Effector memory CD8-positive, alpha-beta T cell (primary cell): Measurements from ENCODE around the gene SMAD5.

Experiments
- ATAC-seq: fragments of 150-1000 bp; cut with Tn5 transposase; replicated peaks from 2 replicates; pipeline ENCODE4 v1.10.0; 2021; ENCODE audit warnings: mild to moderate bottlenecking, moderate library complexity
- DNase-seq, 3 experiments: peaks; one replicate each; pipeline ENCODE4 v3.0.0; 2021
- H3K27ac Mint-ChIP-seq, 2 donors: one replicate each; pipeline ENCODE4 v1.8.0; 2022; ENCODE audit warnings: mild to moderate bottlenecking in 2 of 2, mixed read lengths in 2 of 2, moderate library complexity in 2 of 2
- H3K27me3 Mint-ChIP-seq, 2 donors: one replicate each; pipeline ENCODE4 v1.8.0; 2022; ENCODE audit warnings: mixed read lengths in 2 of 2
- H3K36me3 Mint-ChIP-seq: one replicate; pipeline ENCODE4 v1.8.0; 2022; ENCODE audit warnings: mild to moderate bottlenecking, moderate library complexity, mixed read lengths; ENCODE audit not compliant: insufficient read depth
- H3K4me1 Mint-ChIP-seq, 2 donors: one replicate each; pipeline ENCODE4 v1.8.0; 2022; ENCODE audit warnings: low read depth in 2 of 2, mixed read lengths in 2 of 2
- H3K4me3 Mint-ChIP-seq, 2 donors: one replicate each; pipeline ENCODE4 v1.8.0; 2022; ENCODE audit warnings: mild to moderate bottlenecking in 2 of 2, mixed read lengths in 2 of 2, moderate library complexity in 2 of 2
- H3K9me3 Mint-ChIP-seq, 2 donors: one replicate each; pipeline ENCODE4 v1.8.0; 2022; ENCODE audit warnings: mixed read lengths in 2 of 2

The SMAD5 gene

DNA sequence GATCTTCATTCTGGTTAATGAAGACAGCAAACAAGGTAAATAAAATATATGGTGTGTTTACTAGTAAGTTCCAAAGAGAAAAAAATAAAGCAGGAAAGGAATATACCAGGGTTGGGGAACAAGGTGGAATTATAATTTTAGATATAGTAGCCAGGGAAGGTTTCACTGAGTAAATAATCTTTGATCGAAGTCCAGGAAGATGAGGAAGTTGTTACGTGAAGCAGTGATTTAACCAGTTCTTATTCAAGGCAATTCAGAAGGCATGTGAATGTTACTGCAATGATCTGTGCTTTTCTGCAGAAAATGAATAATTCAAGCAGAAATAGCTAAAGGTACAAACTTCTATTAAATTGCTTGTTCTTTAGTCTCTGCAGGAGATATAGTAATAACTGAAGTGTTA, 54.2 kb downstream of the SMAD5 start:
- H3K36me3 Mint-ChIP-seq, result peaks cover 3% of the 10 kb centered on the region
- H3K4me3 Mint-ChIP-seq, result no peak overlapping the region
- peaks cover 6 to 14% of the 10 kb centered on the region in 2 donors for H3K27me3 Mint-ChIP-seq
- DNase-seq (no peak), ATAC-seq (no peak)
- H3K27ac Mint-ChIP-seq, result no peak overlapping the region
- H3K4me1 Mint-ChIP-seq, result peaks cover 0 to 4% of the 10 kb centered on the region in 2 donors
- H3K9me3 Mint-ChIP-seq, result no peaks in the 10 kb centered on the region

- Mint-ChIP-seq H3K4me3 (no peak overlapping the region), H3K4me1 (peaks cover 0 to 5% of the 10 kb centered on the region in 2 donors), H3K27me3 (peaks cover 11 to 30% of the 10 kb centered on the region in 2 donors), H3K9me3 (no peaks in the 10 kb centered on the region), H3K36me3 (peaks cover 3% of the 10 kb centered on the region), H3K27ac (no peak overlapping the region)
- DNase-seq (no peak), ATAC-seq (no peak)
Observed at GRCh38 chr5:136188859-136189258, 56.2 kb downstream of the SMAD5 start.

GRCh38 chr5:136190091-136190720, 57.6 kb downstream of the SMAD5 start:
- Mint-ChIP-seq H3K27ac (no peak overlapping the region), H3K9me3 (no peaks in the 10 kb centered on the region), H3K36me3 (peaks cover 3% of the 10 kb centered on the region), H3K4me3 (no peak overlapping the region), H3K4me1 (peaks cover 0 to 5% of the 10 kb centered on the region in 2 donors), H3K27me3 (peaks cover 23 to 43% of the 10 kb centered on the region in 2 donors)
- no peak for DNase-seq
- no peak for ATAC-seq

DNA sequence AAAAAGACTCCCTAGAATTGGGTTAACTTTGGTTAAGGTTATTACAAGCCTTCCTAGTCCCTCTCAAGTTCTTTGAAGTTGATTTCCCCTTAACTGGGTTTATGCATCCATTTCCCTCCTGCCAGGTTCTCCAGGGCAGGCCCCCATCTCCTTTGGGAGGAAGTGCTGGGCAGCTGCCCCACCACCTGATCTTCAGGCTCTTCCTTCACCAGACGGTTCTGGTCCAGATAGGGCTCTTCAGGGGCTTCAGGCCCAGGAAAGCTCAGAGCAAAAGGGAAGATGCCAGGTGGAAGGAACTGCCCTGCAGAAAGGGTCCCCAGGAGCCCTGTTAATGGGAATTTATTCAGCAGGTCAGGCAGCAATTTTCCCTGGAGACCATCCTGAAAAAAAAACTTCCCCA, 58.3 kb downstream of the SMAD5 start:
- no peak overlapping the region for H3K4me3 Mint-ChIP-seq
- H3K27ac Mint-ChIP-seq, result no peak overlapping the region
- ATAC-seq (no peak), DNase-seq (no peak)
- H3K27me3 Mint-ChIP-seq, result peaks cover 30 to 50% of the 10 kb centered on the region in 2 donors
- H3K4me1 Mint-ChIP-seq, result peaks cover 0 to 5% of the 10 kb centered on the region in 2 donors
- peaks cover 3% of the 10 kb centered on the region for H3K36me3 Mint-ChIP-seq
- H3K9me3 Mint-ChIP-seq, result no peaks in the 10 kb centered on the region

DNA sequence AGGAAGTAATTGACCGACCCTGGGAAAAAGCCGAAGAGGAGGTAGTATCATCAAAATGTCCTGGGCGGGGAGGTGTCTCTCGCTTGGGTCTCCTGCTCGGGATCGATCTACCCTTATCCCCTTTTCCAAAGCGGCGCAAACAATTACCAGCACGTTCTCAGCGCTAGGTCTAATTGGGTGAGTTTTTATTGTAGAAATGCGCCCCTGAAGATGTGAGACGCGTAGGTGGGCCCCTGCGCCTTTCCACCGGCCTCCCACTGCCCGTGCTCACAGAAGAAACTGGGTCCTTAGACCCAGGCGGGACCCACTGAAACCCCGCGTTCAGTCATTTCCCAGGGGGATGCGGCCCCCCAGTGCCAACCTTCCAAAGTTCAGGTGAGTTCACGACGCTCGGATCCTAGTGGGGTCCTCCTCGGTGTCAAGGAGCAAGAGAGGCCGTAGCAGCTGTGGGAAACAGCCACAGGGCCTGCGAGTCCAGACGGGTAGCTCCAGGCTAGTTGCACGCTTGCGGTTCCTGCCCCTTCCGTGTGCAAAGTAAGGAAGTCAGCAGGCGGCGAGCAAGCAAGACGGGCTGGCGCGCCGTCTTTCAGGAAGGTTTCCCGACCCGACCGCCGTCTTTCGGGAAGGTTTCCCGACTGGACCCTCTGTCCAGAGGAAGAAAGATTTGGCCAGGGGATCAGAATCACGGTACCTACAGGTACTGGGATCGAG, 58.8 kb downstream of the SMAD5 start:
- H3K27me3 Mint-ChIP-seq, result peaks cover 36 to 56% of the 10 kb centered on the region in 2 donors
- no peak for DNase-seq

DNA sequence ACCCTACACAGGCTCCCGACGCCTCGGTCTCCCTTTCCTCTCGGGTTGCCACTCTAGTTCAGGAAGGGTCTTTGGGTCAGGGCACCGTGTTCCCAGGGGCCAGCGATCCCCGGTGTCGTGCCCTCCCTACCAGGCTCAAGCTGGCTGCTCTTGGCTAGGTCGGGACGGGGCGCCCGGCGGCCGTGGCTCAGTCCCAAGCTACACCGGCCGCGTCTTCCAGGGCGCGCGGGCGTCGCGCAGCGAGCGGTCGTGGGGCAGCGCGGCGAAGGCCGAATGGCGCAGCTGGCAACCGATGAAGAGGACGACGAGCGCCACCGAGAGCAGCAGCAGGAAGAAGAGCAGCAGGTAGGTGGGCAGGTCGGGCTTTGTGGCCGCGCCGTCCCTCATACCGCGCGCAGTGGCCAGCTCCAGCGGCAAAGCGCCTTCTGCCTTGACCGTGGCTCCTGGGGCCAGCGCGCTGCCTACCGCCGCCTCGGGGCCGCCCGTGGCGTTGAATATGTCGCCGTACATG, 59.4 kb downstream of the SMAD5 start:
- peaks cover 0 to 5% of the 10 kb centered on the region in 2 donors for H3K4me1 Mint-ChIP-seq
- H3K9me3 Mint-ChIP-seq, result no peaks in the 10 kb centered on the region
- peak overlapping the region in 1 of 2 donors; percentile 5 for H3K4me3 Mint-ChIP-seq
- no peak for DNase-seq
- H3K27me3 Mint-ChIP-seq, result peaks cover 42 to 62% of the 10 kb centered on the region in 2 donors
- H3K36me3 Mint-ChIP-seq, result peaks cover 3% of the 10 kb centered on the region
- no peak overlapping the region for H3K27ac Mint-ChIP-seq
- no peak for ATAC-seq

More for the DNA sequence above, 58.8 kb downstream of the SMAD5 start:
- Mint-ChIP-seq H3K4me1 (peaks cover 0 to 5% of the 10 kb centered on the region in 2 donors), H3K9me3 (no peaks in the 10 kb centered on the region), H3K4me3 (peak overlapping the region in 1 of 2 donors; percentile 5), H3K27ac (no peak overlapping the region), H3K36me3 (peaks cover 3% of the 10 kb centered on the region)
- ATAC-seq, result no peak

DNA sequence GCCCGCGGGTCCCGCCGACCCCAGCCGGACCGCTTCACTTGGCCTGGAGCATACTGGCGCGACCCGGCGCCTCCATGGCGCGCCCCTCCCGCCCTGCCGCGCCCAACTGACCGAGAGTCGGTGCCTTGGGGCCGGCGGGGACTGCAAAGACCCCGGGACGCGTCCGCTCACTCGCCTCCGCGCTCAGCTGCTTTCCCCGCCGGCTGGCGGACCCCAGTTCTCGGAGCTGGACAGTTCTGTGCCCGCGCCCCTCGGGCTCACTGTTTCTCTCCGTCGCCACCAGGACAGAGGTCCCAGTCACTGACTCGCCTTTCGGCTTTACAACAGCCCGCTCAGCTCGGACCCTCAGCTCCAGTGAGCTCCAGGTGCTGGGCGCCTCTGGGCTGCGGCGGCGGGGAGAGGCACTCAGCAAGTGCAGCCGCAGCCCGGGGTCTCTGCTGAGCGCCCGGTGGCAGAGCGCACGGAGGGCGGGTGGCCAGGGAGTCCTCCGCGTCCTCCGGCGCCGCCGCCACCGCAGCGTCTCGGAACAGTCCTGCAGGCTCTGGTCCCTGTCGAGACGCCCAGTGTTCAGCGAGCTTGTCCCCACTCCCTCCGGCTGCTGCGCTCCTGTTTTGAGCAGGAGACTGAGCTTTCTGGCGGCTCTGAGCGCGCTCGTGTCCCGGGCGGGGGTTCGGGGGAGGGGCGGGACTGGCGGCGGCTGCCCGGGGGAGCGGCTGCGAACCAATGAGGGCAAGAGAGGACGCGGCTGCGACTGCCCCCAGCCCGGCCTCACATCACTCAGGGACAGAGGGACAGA, 60.1 kb downstream of the SMAD5 start, which contains the start of gene SMIM32:
TSS of gene SMIM32 (minus strand) at position 637 of the 796 bp plus-strand sequence. CDS start 638 bp downstream, outside the sequence.
- DNase-seq (no peak), ATAC-seq (no peak)
- peaks cover 42 to 69% of the 10 kb centered on the region in 2 donors for H3K27me3 Mint-ChIP-seq
- H3K4me3 Mint-ChIP-seq, result peak within 1 kb of the TSS in 1 of 2 donors; percentile 9
- no peaks in the 10 kb centered on the region for H3K9me3 Mint-ChIP-seq
- peaks cover 3% of the 10 kb centered on the region for H3K36me3 Mint-ChIP-seq
- no peak within 1 kb of the TSS for H3K27ac Mint-ChIP-seq
- H3K4me1 Mint-ChIP-seq, result peaks cover 0 to 5% of the 10 kb centered on the region in 2 donors

DNA sequence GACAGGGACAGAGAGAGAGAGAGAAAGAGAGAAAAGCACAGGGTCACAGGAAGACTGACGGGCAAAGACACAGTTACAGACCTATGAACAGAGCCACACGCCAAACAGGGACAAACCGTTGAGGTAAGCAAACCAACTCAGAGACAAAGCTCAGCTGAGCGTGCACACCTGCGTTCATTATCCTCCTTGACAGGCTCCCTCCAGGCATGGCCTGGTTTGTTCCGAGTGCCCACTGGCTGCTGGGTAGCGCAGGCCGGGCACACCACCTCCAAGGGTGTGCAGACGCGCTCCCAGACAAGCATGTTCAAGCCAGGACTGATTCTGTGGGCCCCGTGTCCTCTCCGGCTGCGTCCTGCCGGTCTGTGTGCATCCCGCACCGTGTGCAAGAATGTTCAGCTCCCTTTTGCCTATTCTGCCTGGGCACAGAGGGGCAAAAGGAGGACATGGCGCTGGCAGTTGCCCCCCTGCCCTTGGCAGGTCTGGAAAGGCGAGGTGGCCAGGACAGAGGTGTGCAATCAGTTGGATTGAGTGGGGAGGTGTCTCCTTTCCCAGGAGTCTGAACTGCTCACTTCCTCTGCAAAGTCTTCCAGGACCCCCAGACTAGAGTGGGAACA, 60.8 kb downstream of the SMAD5 start:
- Mint-ChIP-seq H3K9me3 (no peaks in the 10 kb centered on the region), H3K27me3 (peaks cover 42 to 76% of the 10 kb centered on the region in 2 donors), H3K27ac (no peak overlapping the region), H3K4me3 (peak overlapping the region in 1 of 2 donors; percentile 9), H3K36me3 (peaks cover 3% of the 10 kb centered on the region), H3K4me1 (peaks cover 0 to 5% of the 10 kb centered on the region in 2 donors)
- DNase-seq, result no peak
- ATAC-seq, result no peak

DNA sequence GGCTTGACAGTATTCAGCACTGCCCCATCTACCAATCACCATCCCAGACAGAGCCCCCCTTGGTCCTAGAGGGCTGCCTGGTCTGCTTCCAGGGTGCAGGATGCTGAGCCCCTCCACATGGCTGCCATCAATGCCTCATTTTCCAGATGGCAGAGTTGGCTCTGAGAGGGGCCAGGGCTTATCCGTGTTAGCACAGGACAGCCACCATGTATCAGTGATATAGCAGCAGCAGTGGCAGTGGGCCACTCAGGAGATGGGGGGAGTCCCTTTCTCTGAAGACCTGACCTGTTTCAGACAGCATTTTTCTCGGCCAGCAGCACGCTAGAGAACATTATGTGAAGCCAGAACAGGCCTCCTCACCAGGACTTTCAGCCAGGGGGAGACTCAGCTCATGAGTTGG, 61.9 kb downstream of the SMAD5 start:
- no peak for ATAC-seq

DNA sequence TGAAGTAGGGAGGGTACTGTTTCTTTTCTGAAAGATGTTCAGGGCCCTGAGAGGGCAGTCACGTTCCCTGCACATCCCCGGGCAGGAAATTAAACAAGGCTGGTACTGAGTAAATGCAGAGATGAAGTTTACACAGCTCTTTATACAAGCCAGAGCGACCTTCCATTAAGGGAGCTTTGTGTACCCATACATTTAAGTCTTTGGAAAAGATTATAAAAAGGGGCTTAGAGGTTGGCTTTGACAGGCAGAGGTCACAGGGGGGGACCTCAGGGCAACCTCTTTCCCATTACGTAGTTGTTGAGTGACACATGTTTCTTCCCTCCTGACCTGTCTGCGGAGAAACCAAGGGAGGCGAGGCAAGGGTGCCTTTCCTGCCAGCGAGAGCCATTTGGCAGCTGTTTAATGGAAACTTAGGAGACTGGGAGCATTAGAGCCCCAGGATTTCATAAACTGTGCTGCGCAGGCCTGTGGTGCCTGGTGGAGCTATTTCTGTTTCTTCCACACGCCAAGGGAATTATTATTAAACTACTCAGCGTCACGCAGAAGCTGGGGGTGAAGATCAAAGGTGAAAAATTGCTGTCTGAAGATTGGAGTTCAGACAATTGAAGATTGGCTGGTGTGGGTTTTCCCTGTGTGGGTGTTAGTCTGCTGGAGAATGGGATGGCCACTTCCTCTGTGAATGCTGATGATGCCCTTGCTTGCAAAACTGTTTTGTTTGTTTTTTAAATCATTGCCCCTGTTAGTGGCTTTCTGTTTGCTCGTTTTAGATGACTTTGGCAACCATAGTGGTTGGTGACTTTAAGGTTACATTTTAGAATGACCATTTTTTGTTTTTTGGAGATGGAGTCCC, 63.6 kb downstream of the SMAD5 start:
- Mint-ChIP-seq H3K4me3 (no peak overlapping the region), H3K27me3 (peaks cover 42 to 95% of the 10 kb centered on the region in 2 donors), H3K9me3 (no peaks in the 10 kb centered on the region), H3K36me3 (peaks cover 5% of the 10 kb centered on the region), H3K27ac (no peak overlapping the region), H3K4me1 (peaks cover 0 to 5% of the 10 kb centered on the region in 2 donors)
- DNase-seq, result no peak
- no peak for ATAC-seq

More for the DNA sequence above, 61.9 kb downstream of the SMAD5 start:
- Mint-ChIP-seq H3K4me1 (peaks cover 0 to 5% of the 10 kb centered on the region in 2 donors), H3K36me3 (peaks cover 5% of the 10 kb centered on the region), H3K27ac (no peak overlapping the region), H3K27me3 (peaks cover 42 to 87% of the 10 kb centered on the region in 2 donors), H3K9me3 (no peaks in the 10 kb centered on the region), H3K4me3 (no peak overlapping the region)
- no peak for DNase-seq

GRCh38 chr5:136197462-136198142, 65.0 kb downstream of the SMAD5 start:
- H3K4me1 Mint-ChIP-seq, result peaks cover 0 to 2% of the 10 kb centered on the region in 2 donors
- H3K4me3 Mint-ChIP-seq, result no peak overlapping the region
- H3K36me3 Mint-ChIP-seq, result peaks cover 2% of the 10 kb centered on the region
- ATAC-seq (no peak), DNase-seq (no peak)
- H3K27me3 Mint-ChIP-seq, result peaks cover 33 to 100% of the 10 kb centered on the region in 2 donors
- H3K27ac Mint-ChIP-seq, result no peak overlapping the region
- no peaks in the 10 kb centered on the region for H3K9me3 Mint-ChIP-seq

- Mint-ChIP-seq H3K36me3 (peaks cover 2% of the 10 kb centered on the region), H3K27me3 (peaks cover 33 to 100% of the 10 kb centered on the region in 2 donors), H3K4me1 (peaks cover 0 to 4% of the 10 kb centered on the region in 2 donors), H3K4me3 (no peak overlapping the region), H3K27ac (no peak overlapping the region), H3K9me3 (no peaks in the 10 kb centered on the region)
- DNase-seq, result no peak
- ATAC-seq, result no peak
Observed at GRCh38 chr5:136198453-136198852, 65.8 kb downstream of the SMAD5 start.
